ENCODE data around the gene LRATD1.

The LRATD1 gene

GRCh38 chr2:14603676-14604075, 28.8 kb upstream of the LRATD1 start:
- ChIA-PET CTCF (no interaction called here), POLR2A (no interaction called here)
- no peak for DNase-seq (ENCODE audit: extremely low spot score)
- no peak for TF ChIP-seq SUZ12 (IDR thresholded peaks at IDR 0.05)
- no peak for TF ChIP-seq FOXM1 (IDR thresholded peaks at IDR 0.05; ENCODE audit: borderline replicate concordance)
- TF ChIP-seq SP1 (IDR thresholded peaks at IDR 0.05): no peak

DNA sequence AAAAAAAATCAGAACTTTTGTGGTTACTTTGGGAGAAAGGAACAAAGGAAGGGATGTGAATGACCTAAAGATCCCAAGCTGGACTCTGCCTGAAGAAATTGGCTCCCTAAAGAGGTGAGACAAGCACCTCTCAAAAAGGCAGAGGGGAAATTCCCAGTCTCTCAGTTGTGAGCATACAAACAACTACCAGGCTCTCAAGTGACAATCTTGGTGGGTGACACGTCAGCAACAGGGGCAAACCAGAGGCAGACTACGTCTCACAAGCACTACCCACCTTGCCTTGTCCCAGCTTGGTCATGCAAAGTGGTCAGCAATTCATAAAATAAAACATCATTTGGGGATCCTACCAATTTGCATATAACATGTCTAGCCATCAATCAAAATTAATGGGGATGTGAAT, 24.3 kb upstream of the LRATD1 start:
- DNase-seq (ENCODE audit: extremely low spot score): no peak
- TF ChIP-seq SP1 (IDR thresholded peaks at IDR 0.05) (no peak), ARNT (IDR thresholded peaks at IDR 0.05) (no peak), FOXA1 (IDR thresholded peaks at IDR 0.05) (no peak), ELF4 (IDR thresholded peaks at IDR 0.05) (no peak), LEF1 (IDR thresholded peaks at IDR 0.05; ENCODE audit: borderline replicate concordance) (no peak), L3MBTL2 (conservative IDR thresholded peaks at IDR 0.05) (no peak), ZNF384 (IDR thresholded peaks at IDR 0.05) (no peak)
- TF ChIP-seq, protein P1, sequence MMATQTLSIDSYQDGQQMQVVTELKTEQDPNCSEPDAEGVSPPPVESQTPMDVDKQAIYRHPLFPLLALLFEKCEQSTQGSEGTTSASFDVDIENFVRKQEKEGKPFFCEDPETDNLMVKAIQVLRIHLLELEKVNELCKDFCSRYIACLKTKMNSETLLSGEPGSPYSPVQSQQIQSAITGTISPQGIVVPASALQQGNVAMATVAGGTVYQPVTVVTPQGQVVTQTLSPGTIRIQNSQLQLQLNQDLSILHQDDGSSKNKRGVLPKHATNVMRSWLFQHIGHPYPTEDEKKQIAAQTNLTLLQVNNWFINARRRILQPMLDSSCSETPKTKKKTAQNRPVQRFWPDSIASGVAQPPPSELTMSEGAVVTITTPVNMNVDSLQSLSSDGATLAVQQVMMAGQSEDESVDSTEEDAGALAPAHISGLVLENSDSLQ (IDR thresholded peaks at IDR 0.05): no peak
- CTCF ChIA-PET: no interaction called here
- POLR2A ChIA-PET: no interaction called here

DNA sequence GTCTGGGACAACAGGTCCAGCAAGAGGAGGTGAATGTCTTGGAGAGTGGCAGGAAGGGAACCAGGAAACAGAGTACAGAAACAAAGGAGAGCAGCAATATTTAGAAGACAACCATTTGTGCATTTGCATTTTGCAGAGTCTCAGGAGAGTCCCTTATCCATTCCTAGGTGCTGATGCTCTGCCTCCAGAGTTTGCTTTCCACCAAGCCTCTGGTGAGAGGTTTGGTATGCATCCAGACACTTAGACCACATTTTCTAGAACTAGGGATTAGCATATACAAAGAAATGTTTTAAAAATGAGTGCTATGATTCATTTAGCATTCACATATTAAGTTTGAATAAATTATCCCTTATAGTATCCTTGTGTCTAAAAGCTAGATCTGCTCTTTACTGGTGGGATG, 18.5 kb upstream of the LRATD1 start:
- ChIA-PET POLR2A (no interaction called here), CTCF (no interaction called here)
- TF ChIP-seq SP1 (IDR thresholded peaks at IDR 0.05) (no peak), TARDBP (IDR thresholded peaks at IDR 0.05) (no peak), HDGF (IDR thresholded peaks at IDR 0.05; ENCODE audit: borderline replicate concordance) (no peak), ELF4 (IDR thresholded peaks at IDR 0.05) (no peak), FOXK2 (IDR thresholded peaks at IDR 0.05) (no peak), FOXM1 (IDR thresholded peaks at IDR 0.05; ENCODE audit: borderline replicate concordance) (no peak), L3MBTL2 (conservative IDR thresholded peaks at IDR 0.05) (no peak)
- TF ChIP-seq, protein P1 (IDR thresholded peaks at IDR 0.05): no peak
- DNase-seq (ENCODE audit: extremely low spot score): no peak

DNA sequence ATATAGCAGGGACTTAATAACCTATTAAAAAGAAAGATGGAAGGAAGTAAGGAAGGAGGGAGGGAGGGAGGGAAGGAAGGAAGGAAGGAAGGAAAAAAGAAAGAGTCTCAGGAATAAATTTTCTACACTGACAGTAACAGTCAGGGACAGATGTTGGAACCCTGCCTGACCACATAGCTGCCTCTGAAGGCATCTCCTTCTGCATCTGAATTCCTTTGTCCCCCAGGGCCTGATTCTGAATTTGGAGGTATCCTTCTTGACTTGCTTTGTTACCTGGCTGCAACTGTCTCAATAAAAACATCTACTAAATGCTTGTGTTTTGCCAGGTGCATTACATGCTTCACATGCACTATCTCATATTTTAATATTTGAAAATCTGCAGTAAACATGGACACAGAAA, 17.4 kb upstream of the LRATD1 start:
- DNase-seq (ENCODE audit: extremely low spot score): no peak
- ChIA-PET CTCF (no interaction called here), POLR2A (no interaction called here)
- TF ChIP-seq BHLHE40 (IDR thresholded peaks at IDR 0.05; ENCODE audit: borderline replicate concordance): no peak
- TF ChIP-seq CTBP1 (IDR thresholded peaks at IDR 0.05; ENCODE audit: borderline replicate concordance): no peak
- TF ChIP-seq ARNT (IDR thresholded peaks at IDR 0.05): no peak
- no peak for TF ChIP-seq FOXK2 (IDR thresholded peaks at IDR 0.05)

DNA sequence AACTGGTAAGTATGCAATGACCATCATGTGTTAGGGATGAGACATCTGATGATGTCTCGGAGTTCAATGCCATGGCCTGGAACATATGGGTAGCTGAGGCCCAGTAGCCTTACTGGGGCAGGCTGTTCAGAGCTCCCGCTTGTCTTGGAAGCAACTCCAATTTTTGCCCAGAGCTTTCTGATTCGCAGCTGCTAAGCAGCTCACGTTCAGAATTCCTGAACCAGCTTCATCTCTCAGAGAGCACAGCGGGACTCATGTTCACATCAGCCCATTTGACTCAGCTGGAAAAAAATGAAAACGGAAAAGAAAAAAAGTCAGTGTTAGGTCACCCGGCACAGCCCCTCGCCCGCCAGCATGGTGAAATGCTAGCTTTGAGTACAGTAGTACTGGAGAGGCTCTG, 16.8 kb upstream of the LRATD1 start:
- no peak for TF ChIP-seq SP1 (IDR thresholded peaks at IDR 0.05)
- ChIA-PET CTCF (no interaction called here), POLR2A (no interaction called here)
- DNase-seq (ENCODE audit: extremely low spot score): no peak

DNA sequence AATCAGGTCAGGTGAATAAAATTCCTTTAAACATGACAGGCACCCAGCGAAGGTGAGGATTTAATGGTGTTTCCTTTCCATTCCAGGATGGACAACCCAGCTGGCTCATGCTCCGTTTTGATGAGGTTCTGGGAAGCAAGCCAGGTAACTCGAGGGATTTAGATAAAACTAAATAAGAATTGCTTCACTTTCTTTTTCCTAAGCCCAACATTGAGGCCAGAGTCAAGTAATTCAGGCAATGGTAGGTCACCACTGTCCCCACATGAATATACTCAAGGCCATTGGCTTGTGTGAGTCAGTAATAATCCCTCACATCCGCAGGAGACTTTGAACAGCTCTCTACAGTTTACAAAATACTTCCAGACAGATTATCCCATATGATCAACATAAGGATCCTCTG, 16.2 kb upstream of the LRATD1 start:
- no peak for DNase-seq (ENCODE audit: extremely low spot score)
- ChIA-PET POLR2A (no interaction called here), CTCF (no interaction called here)

GRCh38 chr2:14616950-14617349, 15.6 kb upstream of the LRATD1 start:
- ChIA-PET POLR2A (no interaction called here), CTCF (no interaction called here)
- TF ChIP-seq FOXK2 (IDR thresholded peaks at IDR 0.05) (no peak), SP1 (IDR thresholded peaks at IDR 0.05) (no peak), TARDBP (IDR thresholded peaks at IDR 0.05) (no peak), CTBP1 (IDR thresholded peaks at IDR 0.05; ENCODE audit: borderline replicate concordance) (no peak), SUZ12 (IDR thresholded peaks at IDR 0.05) (no peak), ZNF384 (IDR thresholded peaks at IDR 0.05) (no peak), FOXA1 (IDR thresholded peaks at IDR 0.05) (no peak), L3MBTL2 (conservative IDR thresholded peaks at IDR 0.05) (no peak), HDGF (IDR thresholded peaks at IDR 0.05; ENCODE audit: borderline replicate concordance) (no peak), NFRKB (IDR thresholded peaks at IDR 0.05) (no peak), FOXM1 (IDR thresholded peaks at IDR 0.05; ENCODE audit: borderline replicate concordance) (no peak), LEF1 (IDR thresholded peaks at IDR 0.05; ENCODE audit: borderline replicate concordance) (no peak), BHLHE40 (IDR thresholded peaks at IDR 0.05; ENCODE audit: borderline replicate concordance) (no peak), ELF4 (IDR thresholded peaks at IDR 0.05) (no peak), ARNT (IDR thresholded peaks at IDR 0.05) (no peak)
- TF ChIP-seq, protein P1 (IDR thresholded peaks at IDR 0.05): no peak
- no peak for DNase-seq (ENCODE audit: extremely low spot score)

More for the DNA sequence above, 16.2 kb upstream of the LRATD1 start:
- TF ChIP-seq FOXA1 (IDR thresholded peaks at IDR 0.05): no peak

DNA sequence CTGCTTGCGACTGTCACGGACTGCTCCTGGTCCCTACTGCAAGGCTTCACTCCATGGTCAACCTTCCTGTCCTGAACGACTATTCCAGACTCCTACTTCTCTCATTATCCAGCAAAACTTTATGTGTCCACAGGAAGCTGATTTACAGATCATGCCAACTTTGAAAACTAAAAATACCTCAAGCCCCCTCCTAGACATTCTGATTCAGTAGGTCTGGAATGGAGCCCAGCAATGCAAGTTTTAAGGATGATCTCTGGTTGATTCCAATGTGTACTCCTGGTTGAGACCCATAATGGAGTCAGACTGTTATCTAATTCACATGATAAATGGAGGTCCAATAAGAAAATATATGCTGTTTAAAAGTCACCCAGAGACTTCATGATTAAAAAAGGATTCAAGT, 13.1 kb upstream of the LRATD1 start:
- CTCF ChIA-PET: no interaction called here
- no peak for TF ChIP-seq CTBP1 (IDR thresholded peaks at IDR 0.05; ENCODE audit: borderline replicate concordance)
- no peak for TF ChIP-seq LEF1 (IDR thresholded peaks at IDR 0.05; ENCODE audit: borderline replicate concordance)
- no peak for TF ChIP-seq BHLHE40 (IDR thresholded peaks at IDR 0.05; ENCODE audit: borderline replicate concordance)
- no peak for TF ChIP-seq ARNT (IDR thresholded peaks at IDR 0.05)
- TF ChIP-seq FOXM1 (IDR thresholded peaks at IDR 0.05; ENCODE audit: borderline replicate concordance): no peak
- no peak for TF ChIP-seq FOXA1 (IDR thresholded peaks at IDR 0.05)
- no peak for TF ChIP-seq FOXK2 (IDR thresholded peaks at IDR 0.05)
- no peak for TF ChIP-seq HDGF (IDR thresholded peaks at IDR 0.05; ENCODE audit: borderline replicate concordance)
- DNase-seq (ENCODE audit: extremely low spot score): no peak
- POLR2A ChIA-PET: no interaction called here
